KG1 (cell line): ENCODE data around the gene NINJ2.
"Not testable (repeated sequence)": the region's sequence is repeated elsewhere in the genome, so short reads cannot be mapped to it uniquely, and the experiment has no call there.

Source experiments
- DNase-seq: peaks from one replicate; lab custom pipeline; 2025; lab: John Stamatoyannopoulos, UW

Gene NINJ2

DNA sequence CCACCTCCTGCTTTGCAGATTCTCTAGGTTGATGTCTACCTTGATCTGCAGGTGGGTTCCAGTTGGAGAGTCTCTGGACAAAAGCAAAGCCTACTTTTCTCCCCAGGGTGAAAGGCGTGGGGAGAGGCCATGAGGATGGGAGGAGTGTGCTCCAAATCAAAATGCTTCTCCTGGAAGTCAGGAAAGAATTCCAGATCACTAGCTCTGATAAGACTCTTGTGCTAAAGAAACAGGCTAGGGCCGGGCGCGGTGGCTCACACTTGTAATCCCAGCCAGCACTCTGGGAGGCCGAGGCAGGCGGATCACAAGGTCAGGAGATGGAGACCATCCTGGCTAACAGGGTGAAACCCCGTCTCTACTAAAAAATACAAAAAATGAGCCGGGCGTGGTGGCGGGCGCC, 21.9 kb downstream of the NINJ2 start:
- not testable (repeated sequence) for DNase-seq

GRCh38 chr12:640773-641172, 22.5 kb downstream of the NINJ2 start:
- no peak for DNase-seq

DNA sequence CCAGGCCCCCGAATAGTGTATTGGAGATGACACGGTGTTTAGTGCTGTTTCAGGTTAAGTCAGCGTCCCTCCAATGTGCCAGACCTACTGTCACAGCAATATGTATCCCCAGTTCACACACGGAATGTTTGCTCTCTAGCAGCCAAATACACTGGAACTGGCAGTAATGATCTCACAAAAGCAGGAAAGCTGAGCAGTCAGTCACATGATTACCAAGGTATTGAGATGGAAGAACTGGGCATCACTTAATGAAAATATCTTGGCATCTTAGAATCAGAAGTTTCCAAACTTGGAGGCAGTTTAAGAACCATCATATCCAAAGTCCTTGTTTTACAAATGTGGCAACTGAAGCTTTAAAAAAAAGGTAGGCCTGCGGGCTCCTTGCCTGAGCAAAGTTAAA, 23.3 kb downstream of the NINJ2 start:
- no peak for DNase-seq

DNA sequence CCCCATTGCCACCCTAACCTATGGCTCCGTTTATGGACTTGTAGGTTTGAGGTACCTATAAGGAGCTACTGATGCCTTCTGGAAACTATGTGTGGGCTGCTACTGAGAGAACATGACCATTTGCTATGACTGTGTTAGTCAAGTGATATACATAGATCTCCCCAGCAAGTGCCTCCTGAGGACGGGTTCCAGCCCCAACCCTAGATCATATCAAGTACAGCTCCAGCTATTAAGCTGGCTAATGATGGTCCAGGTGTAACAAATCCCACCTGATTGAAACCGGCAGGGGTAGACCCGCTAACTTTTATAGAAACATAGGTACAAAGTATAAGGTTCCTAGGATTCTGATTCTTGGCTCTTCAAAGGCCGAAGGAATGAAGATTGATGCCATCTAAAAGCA, 23.7 kb downstream of the NINJ2 start:
- DNase-seq = no peak

DNA sequence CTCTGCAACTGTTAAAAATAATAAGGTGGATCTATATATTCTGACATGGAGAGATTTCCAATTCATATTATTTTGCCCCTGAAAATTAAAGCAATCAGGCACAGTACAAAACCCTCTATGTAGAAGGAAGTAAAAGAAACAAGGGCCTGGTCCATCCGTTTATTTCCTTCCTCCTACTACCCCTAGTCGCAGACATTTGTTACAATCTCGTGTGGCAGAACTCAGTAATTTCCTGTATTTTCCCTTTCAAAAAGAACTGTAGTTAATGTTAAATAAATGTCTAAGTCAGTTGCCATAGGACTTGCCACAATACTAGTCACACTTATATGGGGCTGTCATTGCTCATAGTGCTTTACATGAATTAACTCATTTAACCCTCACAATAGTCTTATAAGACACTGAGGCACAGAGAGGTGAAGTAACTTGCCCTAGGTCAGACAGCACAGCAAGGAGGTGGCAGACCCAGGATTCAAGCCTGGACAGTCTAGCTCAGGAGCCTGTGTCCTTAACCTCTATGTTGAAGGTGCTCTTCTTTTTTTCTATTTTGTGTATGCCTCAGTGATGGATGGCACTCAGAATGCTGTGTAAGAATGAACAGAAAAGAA, 24.2 kb downstream of the NINJ2 start:
- DNase-seq = peak; percentile 77

DNA sequence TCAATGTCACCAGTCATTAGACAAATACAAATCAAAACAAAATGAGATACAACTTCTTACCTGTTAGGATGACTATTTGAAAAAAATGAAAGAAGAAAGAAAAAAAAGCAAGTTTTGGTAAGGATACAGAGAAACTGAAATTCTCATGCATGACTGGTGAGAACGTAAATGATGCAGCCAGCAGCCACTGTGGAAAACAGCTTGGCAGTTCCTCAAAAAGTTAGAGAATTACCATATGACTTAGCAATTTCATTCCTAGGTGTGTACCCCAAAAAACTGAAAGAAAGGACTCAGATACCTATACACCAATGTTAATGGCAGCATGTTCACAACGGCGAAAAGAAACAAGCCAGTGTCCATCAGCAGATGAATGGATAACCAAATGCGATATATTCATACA, 26.6 kb downstream of the NINJ2 start:
- no peak for DNase-seq

- no peak for DNase-seq
These were observed 29.5 kb downstream of the NINJ2 start for GRCh38 chr12:633731-634130.

DNA sequence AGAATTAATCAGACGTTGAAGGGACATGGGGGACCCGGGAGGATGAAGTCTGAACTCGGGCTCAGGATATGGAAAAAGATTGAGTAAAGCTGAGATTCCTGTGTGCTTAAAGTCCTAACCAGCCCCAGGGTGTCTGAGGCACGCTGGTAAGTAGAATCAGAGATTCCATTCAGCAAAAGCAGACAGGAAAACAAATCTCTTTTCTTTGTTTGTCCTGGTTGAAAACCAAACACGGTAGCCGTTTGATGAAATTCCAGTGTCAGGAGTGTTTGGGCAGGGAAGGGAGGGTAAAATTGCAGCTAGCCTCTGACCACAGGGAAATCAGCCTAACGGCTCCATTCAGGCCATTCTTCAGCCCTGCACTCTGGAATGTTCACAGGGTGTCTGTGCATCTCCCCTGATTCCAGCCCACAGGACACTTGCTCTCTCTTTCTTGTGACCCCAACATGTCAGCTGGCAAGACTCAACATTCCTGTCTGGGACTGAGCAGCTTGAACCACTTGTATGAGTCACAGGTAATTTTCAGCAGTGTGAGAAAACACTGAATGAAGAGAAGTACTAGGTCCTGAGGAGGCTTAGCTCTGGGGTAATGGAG, 31.0 kb downstream of the NINJ2 start:
- DNase-seq = no peak

GRCh38 chr12:630656-631632, 32.3 kb downstream of the NINJ2 start:
- DNase-seq = peak; percentile 53

DNA sequence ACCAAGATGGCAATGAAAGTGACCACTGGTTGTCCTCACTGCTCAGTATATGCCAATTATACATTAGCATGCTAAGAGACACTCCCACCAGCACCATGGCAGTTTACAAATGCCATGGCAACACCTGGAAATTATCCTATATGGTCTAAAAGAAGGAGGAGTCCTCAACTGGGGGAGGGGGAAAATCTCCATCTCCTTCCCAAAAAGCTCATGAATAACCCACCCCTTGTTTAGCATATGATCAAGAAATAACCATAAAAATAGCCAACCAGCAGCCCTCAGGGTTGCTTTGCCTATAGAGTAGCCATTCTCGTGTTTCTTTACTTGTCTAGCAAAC, 34.5 kb downstream of the NINJ2 start:
- DNase-seq = not testable (repeated sequence)

GRCh38 chr12:627863-628741, 35.1 kb downstream of the NINJ2 start:
- no peak for DNase-seq

DNA sequence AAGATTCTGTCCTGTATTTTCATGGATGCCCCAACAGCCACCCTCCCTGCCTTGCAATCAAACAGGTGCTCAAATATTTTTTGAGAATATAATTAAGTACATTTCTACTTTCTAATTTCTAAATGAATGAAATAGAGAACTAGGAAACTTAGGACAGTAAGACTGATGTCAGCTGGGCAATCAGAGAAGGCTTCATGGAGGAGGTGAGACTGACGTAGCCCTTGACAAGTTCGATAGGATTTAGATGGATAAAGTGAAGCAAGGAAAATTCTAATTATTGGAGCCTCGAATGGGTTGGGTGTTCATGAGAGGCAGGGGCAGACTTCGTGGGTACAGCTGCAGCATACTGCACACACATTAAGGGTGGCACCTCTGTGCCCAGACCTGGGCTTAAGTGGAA, 36.0 kb downstream of the NINJ2 start:
- no peak for DNase-seq

- DNase-seq = no peak
These were observed 37.2 kb downstream of the NINJ2 start for GRCh38 chr12:625998-626397.

DNA sequence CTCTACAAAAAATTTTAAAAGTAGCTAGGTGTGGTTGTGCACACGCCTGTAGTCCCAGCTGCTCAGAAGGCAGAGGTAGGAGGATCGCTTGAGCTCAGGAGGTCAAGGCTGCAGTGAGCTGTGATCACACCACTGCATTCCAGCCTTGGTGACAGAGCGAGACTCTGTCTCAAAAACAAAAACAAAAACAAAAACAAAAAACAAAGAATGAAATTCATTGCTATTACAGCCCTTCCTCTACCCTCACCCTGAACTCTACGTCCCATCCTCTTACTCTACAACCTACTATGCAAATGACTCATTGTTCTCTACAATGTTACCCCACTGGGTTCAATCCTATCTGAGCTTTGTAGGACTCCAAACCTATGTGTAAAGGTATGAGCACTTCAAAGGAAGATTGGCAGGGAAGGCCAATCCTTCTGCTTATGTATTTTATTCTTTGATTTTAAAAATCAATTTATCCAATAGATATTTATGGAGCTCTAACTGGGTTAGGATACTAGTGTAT, 39.3 kb downstream of the NINJ2 start:
- no peak for DNase-seq

DNA sequence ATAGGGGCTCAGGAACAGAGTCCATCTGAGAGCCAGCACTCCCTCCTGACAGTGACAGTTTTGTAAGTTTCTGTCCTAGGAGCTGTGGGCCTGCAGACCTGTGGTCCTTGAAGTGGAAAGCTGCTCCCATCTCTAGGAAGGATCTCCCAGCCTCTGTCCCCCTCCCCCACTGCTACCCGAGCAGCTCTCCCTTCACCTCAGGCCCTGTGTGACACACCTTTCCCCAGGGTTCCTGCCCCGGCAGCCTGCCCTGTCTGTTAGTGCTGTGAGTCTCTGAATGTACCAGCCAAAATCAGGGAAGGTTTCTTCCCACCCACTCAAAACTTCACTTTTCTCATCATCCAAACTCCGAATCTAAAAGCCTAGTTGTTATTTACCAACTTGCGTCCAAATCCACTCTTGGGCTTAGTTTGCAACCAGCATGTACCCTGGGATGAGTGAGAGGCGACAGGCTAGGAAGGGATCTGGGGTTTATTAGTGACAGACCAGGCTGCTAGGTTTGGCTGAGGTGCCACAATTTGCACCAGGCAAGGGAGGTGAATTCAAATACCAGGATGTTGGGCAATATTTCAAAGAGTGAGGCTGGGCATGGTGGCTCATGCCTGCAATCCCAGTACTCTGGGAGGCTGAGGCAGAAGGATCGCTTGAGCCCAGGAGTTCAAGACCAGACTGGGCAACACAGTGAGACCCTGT, 39.9 kb downstream of the NINJ2 start:
- no peak for DNase-seq

GRCh38 chr12:622416-622815, 40.8 kb downstream of the NINJ2 start:
- DNase-seq = no peak

DNA sequence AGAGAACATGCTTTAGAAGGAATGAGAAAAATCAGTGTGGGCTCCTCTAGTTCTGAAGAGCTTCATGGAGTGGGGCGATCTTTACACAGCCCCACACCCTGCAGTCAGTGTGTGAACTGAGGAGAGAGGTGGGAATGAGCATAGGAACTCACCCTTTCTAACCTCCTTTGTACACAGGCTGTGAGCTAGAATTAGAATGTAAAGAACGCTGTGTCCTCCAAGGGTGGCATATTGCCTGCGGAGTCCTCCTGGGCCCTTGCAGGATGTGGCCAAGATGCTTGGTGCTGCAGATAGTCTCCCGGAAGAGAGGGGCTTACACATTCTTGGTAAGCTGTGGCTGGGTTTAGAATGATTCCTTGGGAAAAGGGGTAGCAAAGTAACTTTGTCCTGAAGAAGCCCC, 43.9 kb downstream of the NINJ2 start:
- DNase-seq = no peak

GRCh38 chr12:618605-619004, 44.6 kb downstream of the NINJ2 start:
- DNase-seq = no peak

- no peak for DNase-seq
These were observed 45.8 kb downstream of the NINJ2 start for GRCh38 chr12:617304-617915.

GRCh38 chr12:615620-616019, 47.6 kb downstream of the NINJ2 start:
- DNase-seq = no peak

DNA sequence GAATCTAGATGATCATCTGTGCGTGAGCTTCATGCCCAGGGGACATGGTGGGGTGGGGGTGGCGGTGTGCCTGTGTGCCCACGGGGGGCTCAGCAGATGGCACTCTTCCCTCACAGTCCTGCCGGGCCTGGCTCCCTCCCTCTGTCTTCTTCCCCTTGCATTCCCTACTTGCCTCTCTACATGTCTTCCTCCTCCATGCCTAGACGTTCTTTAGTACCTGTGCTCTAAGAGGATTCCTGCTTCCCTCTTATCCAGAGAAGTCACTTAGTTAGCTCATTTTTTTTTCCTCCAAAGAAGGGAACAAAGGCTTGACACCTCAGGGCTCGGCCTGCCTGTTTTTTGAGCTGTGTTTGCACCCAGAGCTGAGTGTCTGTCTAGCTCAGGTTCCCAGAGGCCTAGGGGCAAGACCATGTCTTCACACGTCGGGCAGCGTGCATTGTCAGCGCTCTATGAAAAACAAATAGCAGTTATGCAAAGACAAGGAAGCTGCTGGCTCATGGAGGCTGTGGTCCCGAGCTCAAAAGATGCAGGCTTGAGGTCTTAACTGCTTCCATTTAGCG, 48.8 kb downstream of the NINJ2 start:
- DNase-seq = no peak
